Activated naive CD4-positive, alpha-beta T cell treated with anti-CD3 and anti-CD28 coated beads for 36 hours (primary cell): ENCODE data around the gene DIS3L2. TPM values are rescaled to one million over a fixed set of nuclear protein-coding genes. Genes with fewer than 3 reads are reported as not detected.

Experiments
- CTCF ChIA-PET: fragments of 350-600 bp; sonication (Branson Sonifier 250); formaldehyde crosslinking; loops from one replicate; lab custom pipeline; 2021; ENCODE audit warnings: antibody characterized with exemption; lab: Charles Lee
- DNase-seq: peaks from one replicate; pipeline ENCODE4 v3.0.0-alpha.2; 2020
- H3K27ac Mint-ChIP-seq: one replicate; pipeline ENCODE4 v1.8.0; 2021; ENCODE audit warnings: mild to moderate bottlenecking, mixed read lengths
- H3K27me3 Mint-ChIP-seq: one replicate; pipeline ENCODE4 v1.8.0; 2021; ENCODE audit warnings: low read depth, mixed read lengths
- H3K36me3 Mint-ChIP-seq: one replicate; pipeline ENCODE4 v1.8.0; 2021; ENCODE audit warnings: low read depth, mixed read lengths
- H3K4me1 Mint-ChIP-seq: one replicate; pipeline ENCODE4 v1.8.0; 2021; ENCODE audit warnings: low read depth, mixed read lengths
- H3K4me3 Mint-ChIP-seq: one replicate; pipeline ENCODE4 v1.8.0; 2021; ENCODE audit warnings: mild to moderate bottlenecking, moderate library complexity, mixed read lengths
- H3K9me3 Mint-ChIP-seq: one replicate; pipeline ENCODE4 v1.8.0; 2021; ENCODE audit warnings: mixed read lengths
- intact Hi-C: fragments of 100-400 bp; cut with micrococcal nuclease; formaldehyde crosslinking; loops from one replicate; pipeline ENCODE4 v1.15.1; 2023
- total RNA-seq, 2 experiments: library from RNA; stranded (reverse); gene quantifications; one replicate each; pipeline ENCODE4 v1.2.3, GENCODE V29; 2021

DIS3L2 gene
- total RNA-seq, 2 experiments from 2014 or later = 32.4 to 35.3 TPM

GRCh38 chr2:232255033-232255432 is 293.5 kb downstream of the DIS3L2 start:
- peaks cover 13% of the 10 kb centered on the region for H3K36me3 Mint-ChIP-seq
- CTCF ChIA-PET = no interaction called here
- H3K4me1 Mint-ChIP-seq = no peaks in the 10 kb centered on the region
- H3K27me3 Mint-ChIP-seq = no peaks in the 10 kb centered on the region
- H3K9me3 Mint-ChIP-seq = no peaks in the 10 kb centered on the region
- intact Hi-C loops = no loop called here
- H3K4me3 Mint-ChIP-seq = no peak overlapping the region
- no peak for DNase-seq
- H3K27ac Mint-ChIP-seq = no peak overlapping the region

GRCh38 chr2:232260075-232260474 is 298.6 kb downstream of the DIS3L2 start:
- H3K4me3 Mint-ChIP-seq = no peak overlapping the region
- CTCF ChIA-PET = no interaction called here
- H3K36me3 Mint-ChIP-seq = peaks cover 24% of the 10 kb centered on the region
- H3K4me1 Mint-ChIP-seq = no peaks in the 10 kb centered on the region
- intact Hi-C loops = no loop called here
- no peaks in the 10 kb centered on the region for H3K27me3 Mint-ChIP-seq
- H3K9me3 Mint-ChIP-seq = no peaks in the 10 kb centered on the region
- no peak for DNase-seq
- H3K27ac Mint-ChIP-seq = no peak overlapping the region

GRCh38 chr2:232261776-232262175 is 300.3 kb downstream of the DIS3L2 start:
- H3K27ac Mint-ChIP-seq = no peak overlapping the region
- H3K4me1 Mint-ChIP-seq = no peaks in the 10 kb centered on the region
- peaks cover 24% of the 10 kb centered on the region for H3K36me3 Mint-ChIP-seq
- intact Hi-C loops = no loop called here
- H3K4me3 Mint-ChIP-seq = no peak overlapping the region
- DNase-seq = no peak
- no peaks in the 10 kb centered on the region for H3K27me3 Mint-ChIP-seq
- no peaks in the 10 kb centered on the region for H3K9me3 Mint-ChIP-seq
- CTCF ChIA-PET = no interaction called here

- peaks cover 24% of the 10 kb centered on the region for H3K36me3 Mint-ChIP-seq
- DNase-seq = no peak
- H3K27ac Mint-ChIP-seq = no peak overlapping the region
- no peaks in the 10 kb centered on the region for H3K4me1 Mint-ChIP-seq
- CTCF ChIA-PET = interaction anchor here (0.6 kb wide), 1 partner anchor 532 kb away, joined by 3 read pairs; no protein-coding TSS in a partner anchor
- H3K9me3 Mint-ChIP-seq = no peaks in the 10 kb centered on the region
- no peaks in the 10 kb centered on the region for H3K27me3 Mint-ChIP-seq
- intact Hi-C loops = no loop called here
- H3K4me3 Mint-ChIP-seq = no peak overlapping the region
Measured at GRCh38 chr2:232263295-232263694, 301.8 kb downstream of the DIS3L2 start.

- no peak for DNase-seq
- no peak overlapping the region for H3K4me3 Mint-ChIP-seq
- no peak overlapping the region for H3K27ac Mint-ChIP-seq
- no peaks in the 10 kb centered on the region for H3K9me3 Mint-ChIP-seq
- H3K36me3 Mint-ChIP-seq = peaks cover 23% of the 10 kb centered on the region
- no peaks in the 10 kb centered on the region for H3K27me3 Mint-ChIP-seq
- CTCF ChIA-PET = interaction anchor here (0.6 kb wide), 1 partner anchor 533 kb away, joined by 3 read pairs; no protein-coding TSS in a partner anchor
- no peaks in the 10 kb centered on the region for H3K4me1 Mint-ChIP-seq
- intact Hi-C loops = no loop called here
Measured at GRCh38 chr2:232264081-232264480, 302.6 kb downstream of the DIS3L2 start.

GRCh38 chr2:232265329-232265728 is 303.8 kb downstream of the DIS3L2 start:
- Mint-ChIP-seq H3K27ac (no peak overlapping the region), H3K4me3 (no peak overlapping the region), H3K27me3 (no peaks in the 10 kb centered on the region), H3K36me3 (peaks cover 21% of the 10 kb centered on the region), H3K4me1 (no peaks in the 10 kb centered on the region), H3K9me3 (no peaks in the 10 kb centered on the region)
- no peak for DNase-seq
- CTCF ChIA-PET = no interaction called here
- intact Hi-C loops = no loop called here

- intact Hi-C loops = no loop called here
- Mint-ChIP-seq H3K36me3 (peaks cover 7% of the 10 kb centered on the region), H3K27me3 (no peaks in the 10 kb centered on the region), H3K4me3 (no peak overlapping the region), H3K9me3 (no peaks in the 10 kb centered on the region), H3K4me1 (no peaks in the 10 kb centered on the region), H3K27ac (no peak overlapping the region)
- CTCF ChIA-PET = interaction anchor here (0.6 to 1.4 kb wide), 2 partner anchors 23 to 45 kb away, joined by 3 read pairs; no protein-coding TSS in a partner anchor
- no peak for DNase-seq
Measured at GRCh38 chr2:232268636-232269165, 307.2 kb downstream of the DIS3L2 start.

- Mint-ChIP-seq H3K9me3 (no peaks in the 10 kb centered on the region), H3K27ac (no peak overlapping the region), H3K4me3 (no peak overlapping the region), H3K36me3 (peaks cover 3% of the 10 kb centered on the region), H3K4me1 (no peaks in the 10 kb centered on the region), H3K27me3 (no peaks in the 10 kb centered on the region)
- CTCF ChIA-PET = no interaction called here
- intact Hi-C loops = no loop called here
- no peak for DNase-seq
Measured at GRCh38 chr2:232269867-232270266, 308.4 kb downstream of the DIS3L2 start.

- Mint-ChIP-seq H3K4me1 (no peaks in the 10 kb centered on the region), H3K27ac (no peak overlapping the region), H3K4me3 (no peak overlapping the region), H3K36me3 (peaks cover 19% of the 10 kb centered on the region), H3K27me3 (no peaks in the 10 kb centered on the region), H3K9me3 (no peaks in the 10 kb centered on the region)
- CTCF ChIA-PET = interaction anchor here (1.6 kb wide), 1 partner anchor 19 kb away, joined by 3 read pairs; no protein-coding TSS in a partner anchor
- no peak for DNase-seq
- intact Hi-C loops = no loop called here
Measured at GRCh38 chr2:232273903-232274643, 312.6 kb downstream of the DIS3L2 start.

GRCh38 chr2:232275670-232276069 is 314.2 kb downstream of the DIS3L2 start:
- H3K36me3 Mint-ChIP-seq = peaks cover 24% of the 10 kb centered on the region
- no peak overlapping the region for H3K4me3 Mint-ChIP-seq
- H3K27ac Mint-ChIP-seq = no peak overlapping the region
- CTCF ChIA-PET = interaction anchor here (1.1 to 1.6 kb wide), 3 partner anchors 14 to 55 kb away, joined by 3 to 4 read pairs (median 3); no protein-coding TSS in a partner anchor
- DNase-seq = no peak
- no peaks in the 10 kb centered on the region for H3K4me1 Mint-ChIP-seq
- intact Hi-C loops = no loop called here
- H3K27me3 Mint-ChIP-seq = no peaks in the 10 kb centered on the region
- no peaks in the 10 kb centered on the region for H3K9me3 Mint-ChIP-seq

GRCh38 chr2:232276084-232276732 is 314.7 kb downstream of the DIS3L2 start:
- DNase-seq = no peak
- Mint-ChIP-seq H3K9me3 (no peaks in the 10 kb centered on the region), H3K4me3 (no peak overlapping the region), H3K27ac (no peak overlapping the region), H3K36me3 (peaks cover 24% of the 10 kb centered on the region), H3K27me3 (no peaks in the 10 kb centered on the region), H3K4me1 (no peaks in the 10 kb centered on the region)
- intact Hi-C loops = no loop called here
- CTCF ChIA-PET = interaction anchor here (1.2 to 1.6 kb wide), 3 partner anchors 14 to 54 kb away, joined by 3 to 5 read pairs (median 4); no protein-coding TSS in a partner anchor

GRCh38 chr2:232276733-232277313 is 315.3 kb downstream of the DIS3L2 start:
- Mint-ChIP-seq H3K27ac (no peak overlapping the region), H3K4me1 (peaks cover 2% of the 10 kb centered on the region), H3K36me3 (peaks cover 26% of the 10 kb centered on the region), H3K4me3 (no peak overlapping the region), H3K27me3 (no peaks in the 10 kb centered on the region), H3K9me3 (no peaks in the 10 kb centered on the region)
- CTCF ChIA-PET = interaction anchor here (1.0 to 1.4 kb wide), 3 partner anchors 16 to 470 kb away, joined by 3 to 5 read pairs (median 4); no protein-coding TSS in a partner anchor
- intact Hi-C loops = no loop called here
- no peak for DNase-seq
